Hepatocyte (in vitro differentiated cells): ENCODE results near the gene CCDC73.

Source experiments
- EZH2 ChIP-seq: fragments of 200-600 bp; sonication (generic); IDR thresholded peaks from 2 replicates; pipeline ENCODE4 v1.6.1; 2016; ENCODE audit warnings: antibody characterized with exemption, mild to moderate bottlenecking, borderline replicate concordance
- TF ChIP-seq, protein P1 (sequence below): fragments of 200-600 bp; sonication (generic); IDR thresholded peaks from 2 replicates; pipeline ENCODE4 v1.5.1; 2016; ENCODE audit warnings: antibody characterized with exemption, mild to moderate bottlenecking; ENCODE audit not compliant: poor library complexity

DNA sequence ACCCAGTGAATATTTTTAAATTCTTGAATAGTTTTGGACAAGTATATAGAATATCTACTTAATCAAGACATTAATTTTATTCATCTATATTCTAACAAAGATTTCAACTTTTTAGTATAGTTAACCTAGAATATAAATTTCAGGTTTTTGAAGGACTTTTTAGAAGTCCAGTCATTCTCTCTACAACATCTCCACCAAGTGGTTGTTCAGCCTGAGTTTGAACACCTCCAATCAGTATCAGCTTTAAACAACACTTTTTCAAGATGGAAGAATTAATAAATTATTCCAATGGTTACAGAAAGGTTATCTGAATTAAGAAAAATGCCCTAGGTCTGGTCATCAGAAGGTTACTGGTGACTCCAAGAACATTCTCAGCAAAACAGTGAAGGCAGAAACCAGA lies 179.0 kb downstream of the CCDC73 start:
- TF ChIP-seq, protein P1, sequence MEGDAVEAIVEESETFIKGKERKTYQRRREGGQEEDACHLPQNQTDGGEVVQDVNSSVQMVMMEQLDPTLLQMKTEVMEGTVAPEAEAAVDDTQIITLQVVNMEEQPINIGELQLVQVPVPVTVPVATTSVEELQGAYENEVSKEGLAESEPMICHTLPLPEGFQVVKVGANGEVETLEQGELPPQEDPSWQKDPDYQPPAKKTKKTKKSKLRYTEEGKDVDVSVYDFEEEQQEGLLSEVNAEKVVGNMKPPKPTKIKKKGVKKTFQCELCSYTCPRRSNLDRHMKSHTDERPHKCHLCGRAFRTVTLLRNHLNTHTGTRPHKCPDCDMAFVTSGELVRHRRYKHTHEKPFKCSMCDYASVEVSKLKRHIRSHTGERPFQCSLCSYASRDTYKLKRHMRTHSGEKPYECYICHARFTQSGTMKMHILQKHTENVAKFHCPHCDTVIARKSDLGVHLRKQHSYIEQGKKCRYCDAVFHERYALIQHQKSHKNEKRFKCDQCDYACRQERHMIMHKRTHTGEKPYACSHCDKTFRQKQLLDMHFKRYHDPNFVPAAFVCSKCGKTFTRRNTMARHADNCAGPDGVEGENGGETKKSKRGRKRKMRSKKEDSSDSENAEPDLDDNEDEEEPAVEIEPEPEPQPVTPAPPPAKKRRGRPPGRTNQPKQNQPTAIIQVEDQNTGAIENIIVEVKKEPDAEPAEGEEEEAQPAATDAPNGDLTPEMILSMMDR, result peak; percentile 46
- no peak for TF ChIP-seq EZH2
